ENCODE data around the gene TFIP11. TPM values are rescaled to one million over a fixed set of nuclear protein-coding genes. Genes with fewer than 3 reads are reported as not detected.

TFIP11 gene
- total and polyA plus RNA-seq, 2 donors (not counting 1 experiment from before 2014, with no cell fraction given): 33.5 to 82.8 TPM

- WGBS (ENCODE audit: insufficient coverage): 100% methylated on average over 3 of the region's 3 CpGs
- TF ChIP-seq EZH2 (IDR thresholded peaks at IDR 0.05; ENCODE audit: borderline replicate concordance, insufficient read depth, low read depth, low read length, poor library complexity, severe bottlenecking): no peak
- no peak for TF ChIP-seq CTCF (IDR thresholded peaks at IDR 0.05)
- Mint-ChIP-seq H3K27ac (no peak overlapping the region), H3K9me3 (ENCODE audit: insufficient read depth) (no peaks in the 10 kb centered on the region), H3K4me1 (peaks cover 18% of the 10 kb centered on the region), H3K27me3 (no peaks in the 10 kb centered on the region), H3K4me3 (no peak overlapping the region)
- H3K79me2 ChIP-seq (ENCODE audit: control insufficient read depth, insufficient read depth, low read length): peaks cover 54% of the 10 kb centered on the region
- peaks cover 0 to 15% of the 10 kb centered on the region in 2 donors for H3K4me1 ChIP-seq (ENCODE audit: control insufficient read depth in 2 of 2, insufficient read depth in 2 of 2, low read length in 2 of 2)
- no peak overlapping the region for H3K9ac ChIP-seq (ENCODE audit: low read length)
- no peak overlapping the region for H3K4me2 ChIP-seq (replicated peaks; ENCODE audit: low read depth, low read length, poor library complexity, severe bottlenecking)
- H3K27me3 ChIP-seq (replicated peaks in 1 of 4; ENCODE audit: control extremely low read depth in 1 of 4, control insufficient read depth in 3 of 4, insufficient read depth in 4 of 4, low read length in 3 of 4): no peaks in the 10 kb centered on the region
- intact Hi-C loops (cut with micrococcal nuclease): no loop called here
- no peaks in the 10 kb centered on the region for H3K9me3 ChIP-seq (ENCODE audit: control extremely low read depth in 1 of 3, control insufficient read depth in 2 of 3, insufficient read depth in 1 of 3, low read length in 2 of 3)
- CTCF ChIA-PET: no interaction called here
- DNase-seq (no peak), ATAC-seq (ENCODE audit: low read depth) (no peak)
- H4K20me1 ChIP-seq (ENCODE audit: control insufficient read depth, insufficient read depth, low read length, poor library complexity, severe bottlenecking): peaks cover 6% of the 10 kb centered on the region
- no peak overlapping the region for H2AFZ ChIP-seq (ENCODE audit: insufficient read depth, low read depth, low read length, poor library complexity, severe bottlenecking)
- POLR2A ChIA-PET: interaction anchor here (0.6 kb wide), 1 partner anchor 33 kb away, joined by 4 read pairs; no protein-coding TSS in a partner anchor
- H3K36me3 ChIP-seq (replicated peaks in 1 of 2; ENCODE audit: control extremely low read depth in 1 of 2, control insufficient read depth in 1 of 2, extremely low read depth in 1 of 2, insufficient read depth in 2 of 2, low read length in 1 of 2): no peaks in the 10 kb centered on the region
- H3K27ac ChIP-seq (ENCODE audit: low read length in 2 of 2): no peak overlapping the region
- no peak overlapping the region for H3K4me3 ChIP-seq (ENCODE audit: control extremely low read depth in 1 of 5, extremely low read depth in 1 of 5, insufficient read depth in 1 of 5, low read depth in 2 of 5, low read length in 4 of 5)
Measured at GRCh38 chr22:26548303-26548702, 36.0 kb upstream of the TFIP11 start.

- no peak for TF ChIP-seq EZH2 (IDR thresholded peaks at IDR 0.05; ENCODE audit: borderline replicate concordance, insufficient read depth, low read depth, low read length, poor library complexity, severe bottlenecking)
- Histone ChIP-seq H3K4me2 (replicated peaks; ENCODE audit: low read depth, low read length, poor library complexity, severe bottlenecking) (no peak overlapping the region), H3K79me2 (ENCODE audit: control insufficient read depth, insufficient read depth, low read length) (peaks cover 50% of the 10 kb centered on the region), H3K27me3 (replicated peaks in 1 of 4; ENCODE audit: control extremely low read depth in 1 of 4, control insufficient read depth in 3 of 4, insufficient read depth in 4 of 4, low read length in 3 of 4) (no peaks in the 10 kb centered on the region), H3K36me3 (replicated peaks in 1 of 2; ENCODE audit: control extremely low read depth in 1 of 2, control insufficient read depth in 1 of 2, extremely low read depth in 1 of 2, insufficient read depth in 2 of 2, low read length in 1 of 2) (peaks cover 0 to under 1% of the 10 kb centered on the region in 2 experiments), H4K20me1 (ENCODE audit: control insufficient read depth, insufficient read depth, low read length, poor library complexity, severe bottlenecking) (peaks cover 6% of the 10 kb centered on the region), H3K4me3 (ENCODE audit: control extremely low read depth in 1 of 5, extremely low read depth in 1 of 5, insufficient read depth in 1 of 5, low read depth in 2 of 5, low read length in 4 of 5) (no peak overlapping the region), H3K27ac (ENCODE audit: low read length in 2 of 2) (no peak overlapping the region), H3K4me1 (ENCODE audit: control insufficient read depth in 2 of 2, insufficient read depth in 2 of 2, low read length in 2 of 2) (peaks cover 4 to 20% of the 10 kb centered on the region in 2 donors), H3K9ac (ENCODE audit: low read length) (no peak overlapping the region), H2AFZ (ENCODE audit: insufficient read depth, low read depth, low read length, poor library complexity, severe bottlenecking) (no peak overlapping the region), H3K9me3 (ENCODE audit: control extremely low read depth in 1 of 3, control insufficient read depth in 2 of 3, insufficient read depth in 1 of 3, low read length in 2 of 3) (no peaks in the 10 kb centered on the region)
- peaks cover 19% of the 10 kb centered on the region for H3K4me1 Mint-ChIP-seq
- no peaks in the 10 kb centered on the region for H3K9me3 Mint-ChIP-seq (ENCODE audit: insufficient read depth)
- ChIA-PET POLR2A (interaction anchor here (0.6 kb wide), 1 partner anchor 33 kb away, joined by 4 read pairs; no protein-coding TSS in a partner anchor), CTCF (interaction anchor here (0.7 kb wide), 1 partner anchor 102 kb away, joined by 4 read pairs; no protein-coding TSS in a partner anchor)
- no peak overlapping the region for H3K27ac Mint-ChIP-seq
- no peaks in the 10 kb centered on the region for H3K27me3 Mint-ChIP-seq
- 100% methylated on average over 2 of the region's 4 CpGs for WGBS (ENCODE audit: insufficient coverage)
- no peak overlapping the region for H3K4me3 Mint-ChIP-seq
- DNase-seq: no peak
- intact Hi-C loops (cut with micrococcal nuclease): no loop called here
- no peak for ATAC-seq (ENCODE audit: low read depth)
Measured at GRCh38 chr22:26547837-26548236, 35.6 kb upstream of the TFIP11 start.

All from B cell (primary cell).